NCI-H526 treated with DMSO at 0.1 percent for 48 hours (cell line): ENCODE measurements around the gene STAB1.

Experiments used
- DNase-seq: peaks from one replicate; lab custom pipeline; 2025; lab: John Stamatoyannopoulos, UW

Gene STAB1

GRCh38 chr3:52536369-52537164 is 41.4 kb downstream of the STAB1 start, which contains the start of gene UQCC5:
Gene UQCC5, plus strand, starts transcription at chr3:52536605. Its CDS starts 151 bp downstream, at chr3:52536756.
- DNase-seq, result peak; percentile 98

- DNase-seq, result no peak
Observed at GRCh38 chr3:52537165-52537620, 42.1 kb downstream of the STAB1 start.

GRCh38 chr3:52537726-52538421 is 42.7 kb downstream of the STAB1 start:
- no peak for DNase-seq

- no peak for DNase-seq
Observed at GRCh38 chr3:52539010-52539653, 44.0 kb downstream of the STAB1 start.

- no peak for DNase-seq
Observed at GRCh38 chr3:52541050-52541449, 45.9 kb downstream of the STAB1 start.

- no peak for DNase-seq
Observed at GRCh38 chr3:52544937-52545336, 49.8 kb downstream of the STAB1 start.

GRCh38 chr3:52546111-52546901 is 51.2 kb downstream of the STAB1 start:
- DNase-seq, result no peak

- DNase-seq, result no peak
Observed at GRCh38 chr3:52547143-52547542, 52.0 kb downstream of the STAB1 start.

GRCh38 chr3:52551118-52551517 is 56.0 kb downstream of the STAB1 start:
- no peak for DNase-seq

GRCh38 chr3:52552089-52552488 is 57.0 kb downstream of the STAB1 start:
- DNase-seq, result no peak

GRCh38 chr3:52554026-52554755 is 59.1 kb downstream of the STAB1 start:
- DNase-seq, result no peak

GRCh38 chr3:52555056-52555455 is 59.9 kb downstream of the STAB1 start:
- DNase-seq, result no peak

GRCh38 chr3:52557011-52557960 is 62.1 kb downstream of the STAB1 start:
- DNase-seq, result no peak

- no peak for DNase-seq
Observed at GRCh38 chr3:52558436-52558835, 63.3 kb downstream of the STAB1 start.

GRCh38 chr3:52561028-52561747 is 66.0 kb downstream of the STAB1 start:
- DNase-seq, result no peak

GRCh38 chr3:52563984-52564383 is 68.8 kb downstream of the STAB1 start:
- no peak for DNase-seq

- DNase-seq, result no peak
Observed at GRCh38 chr3:52568069-52568468, 72.9 kb downstream of the STAB1 start.

- DNase-seq, result no peak
Observed at GRCh38 chr3:52570076-52570475, 74.9 kb downstream of the STAB1 start.

- DNase-seq, result no peak
Observed at GRCh38 chr3:52572221-52572620, 77.1 kb downstream of the STAB1 start.
